H1 (cell line): ENCODE measurements around the gene NFATC4. TPM values are rescaled to one million over a fixed set of nuclear protein-coding genes. Genes with fewer than 3 reads are reported as not detected.

Experiments used
- CTCF ChIA-PET: fragments of 300-600 bp; sonication (Branson Sonifier 250); formaldehyde crosslinking; loops from one replicate; lab custom pipeline; 2021; ENCODE audit not compliant: partially characterized antibody; lab: Charles Lee
- POLR2A ChIA-PET: fragments of 300-600 bp; sonication (Branson Sonifier 250); formaldehyde crosslinking; loops from one replicate; lab custom pipeline; 2021; ENCODE audit warnings: inconsistent platforms; ENCODE audit not compliant: partially characterized antibody; lab: Charles Lee
- DNase-seq, 2 experiments: peaks; one replicate each; pipeline versions ENCODE4 v3.0.0 to v3.0.0-alpha.2; 2010 to 2022; ENCODE audit warnings: low spot score in 2 of 2, low read depth in 1 of 2, mixed read lengths in 1 of 2
- FAIRE-seq: peaks from 2 replicates; lab custom pipeline; 2011; peaks lifted over from hg19 to GRCh38; lab: Jason Lieb, UNC
- H2AFZ ChIP-seq: 2 replicates; pipeline ENCODE4 v1.8.1; 2012; ENCODE audit warnings: low read length, inconsistent platforms
- H2AK5ac ChIP-seq: 2 replicates; pipeline ENCODE4 v1.6.1; 2013; ENCODE audit warnings: low read depth, low read length
- H2BK120ac ChIP-seq: replicated peaks from 2 replicates; pipeline ENCODE3; 2013; ENCODE audit warnings: low read depth, low read length, inconsistent platforms
- H2BK12ac ChIP-seq: 2 replicates; pipeline ENCODE4 v1.6.1; 2013; ENCODE audit warnings: low read depth, low read length
- H2BK15ac ChIP-seq: 2 replicates; pipeline ENCODE4 v1.6.1; 2013; ENCODE audit warnings: low read length
- H2BK20ac ChIP-seq: 2 replicates; pipeline ENCODE4 v1.6.1; 2013; ENCODE audit warnings: low read length
- H2BK5ac ChIP-seq: 2 replicates; pipeline ENCODE4 v1.6.1; 2013; ENCODE audit warnings: low read depth, low read length
- H3K14ac ChIP-seq: 2 replicates; pipeline ENCODE4 v1.6.1; 2013; ENCODE audit warnings: inconsistent platforms; ENCODE audit not compliant: insufficient read length
- H3K18ac ChIP-seq: 2 replicates; pipeline ENCODE4 v1.6.1; 2013; ENCODE audit warnings: low read length; ENCODE audit errors: extremely low read depth
- H3K23ac ChIP-seq: 2 replicates; pipeline ENCODE4 v1.6.1; 2013; ENCODE audit warnings: inconsistent platforms; ENCODE audit not compliant: insufficient read length
- H3K23me2 ChIP-seq: 2 replicates; pipeline ENCODE4 v1.6.1; 2013; ENCODE audit warnings: low read depth, low read length
- H3K27ac ChIP-seq: 2 replicates; pipeline ENCODE4 v1.6.1; 2011; ENCODE audit warnings: low read depth, low read length, inconsistent platforms
- H3K27me3 ChIP-seq, 4 experiments: replicated peaks in 1 of 4; 1 replicate in 1 of 4; 2 replicates in 3 of 4; pipeline versions ENCODE4 v1.6.1 to v1.8.1; 2011 to 2013; ENCODE audit warnings: low read length in 3 of 4, mild to moderate bottlenecking in 3 of 4, inconsistent platforms in 2 of 4, mixed read lengths in 2 of 4, moderate library complexity in 1 of 4; ENCODE audit not compliant: control insufficient read depth in 3 of 4, insufficient read depth in 3 of 4; ENCODE audit errors: extremely low read depth in 1 of 4
- H3K36me3 ChIP-seq, 4 experiments: 2 replicates each; pipeline versions ENCODE4 v1.6.1 to v1.8.1; 2011 to 2013; ENCODE audit warnings: mild to moderate bottlenecking in 4 of 4, low read length in 3 of 4, moderate library complexity in 2 of 4, control low read depth in 1 of 4, inconsistent platforms in 1 of 4; ENCODE audit not compliant: insufficient read depth in 4 of 4, control insufficient read depth in 2 of 4
- H3K4ac ChIP-seq: replicated peaks from 2 replicates; pipeline ENCODE3; 2013; ENCODE audit warnings: low read length, low read depth, mixed read lengths, inconsistent platforms; ENCODE audit not compliant: insufficient read length
- H3K4me1 ChIP-seq, 4 experiments: replicated peaks in 1 of 4; 1 replicate in 1 of 4; 2 replicates in 3 of 4; pipeline versions ENCODE4 v1.6.1 to v1.8.1; 2011 to 2013; ENCODE audit warnings: low read length in 3 of 4, inconsistent platforms in 2 of 4, mixed read lengths in 1 of 4; ENCODE audit not compliant: insufficient read depth in 4 of 4, control insufficient read depth in 3 of 4
- H3K4me2 ChIP-seq, 2 experiments: 2 replicates each; pipeline versions ENCODE4 v1.6.1 to v1.8.1; 2011 to 2013; ENCODE audit warnings: low read depth in 2 of 2, low read length in 2 of 2, control low read depth in 1 of 2, inconsistent platforms in 1 of 2, mild to moderate bottlenecking in 1 of 2; ENCODE audit not compliant: insufficient read depth in 1 of 2
- H3K4me3 ChIP-seq, 4 experiments: fragments of 200-600, 300-600 bp in 1 of 4; sonication (generic), shearing (Covaris generic), sonication (Bioruptor Twin) in 1 of 4; 2 replicates each; pipeline versions ENCODE4 v1.5.1 to v1.8.1; 2011 to 2016; ENCODE audit warnings: low read length in 4 of 4, low read depth in 3 of 4, control low read depth in 2 of 4, inconsistent platforms in 2 of 4, mild to moderate bottlenecking in 2 of 4, mixed read lengths in 1 of 4, moderate library complexity in 1 of 4; ENCODE audit not compliant: insufficient read depth in 2 of 4; ENCODE audit errors: extremely low read depth in 1 of 4
- H3K56ac ChIP-seq: replicated peaks from 2 replicates; pipeline ENCODE3; 2013; ENCODE audit warnings: low read depth, mild to moderate bottlenecking, mixed read lengths, low read length, inconsistent platforms; ENCODE audit not compliant: insufficient read length
- H3K79me1 ChIP-seq: 2 replicates; pipeline ENCODE4 v1.6.1; 2013; ENCODE audit warnings: low read depth, low read length, control low read depth
- H3K79me2 ChIP-seq, 2 experiments: 2 replicates each; pipeline versions ENCODE4 v1.6.1 to v1.8.1; 2012 to 2013; ENCODE audit warnings: low read length in 2 of 2, mild to moderate bottlenecking in 2 of 2, inconsistent platforms in 1 of 2; ENCODE audit not compliant: insufficient read depth in 2 of 2, control insufficient read depth in 1 of 2
- H3K9ac ChIP-seq, 4 experiments: replicated peaks in 1 of 4; 1 replicate in 1 of 4; 2 replicates in 3 of 4; pipeline versions ENCODE4 v1.6.1 to v1.8.1; 2011 to 2013; ENCODE audit warnings: low read depth in 3 of 4, low read length in 3 of 4, control low read depth in 2 of 4, mild to moderate bottlenecking in 2 of 4, moderate library complexity in 2 of 4, inconsistent platforms in 1 of 4; ENCODE audit errors: extremely low read depth in 1 of 4
- H3K9me3 ChIP-seq, 2 experiments: 2 replicates each; pipeline versions ENCODE4 v1.6.1 to v1.8.1; 2012 to 2013; ENCODE audit warnings: mild to moderate bottlenecking in 2 of 2, moderate library complexity in 2 of 2, control low read depth in 1 of 2, inconsistent platforms in 1 of 2, low read depth in 1 of 2, low read length in 1 of 2, mixed read lengths in 1 of 2; ENCODE audit not compliant: insufficient read depth in 2 of 2
- H4K20me1 ChIP-seq, 2 experiments: replicated peaks in 1 of 2; 2 replicates each; pipeline versions ENCODE3 to v1.8.1; 2011 to 2013; ENCODE audit warnings: inconsistent platforms in 2 of 2, low read length in 2 of 2, mild to moderate bottlenecking in 1 of 2; ENCODE audit not compliant: insufficient read depth in 2 of 2, control insufficient read depth in 1 of 2
- H4K5ac ChIP-seq: 2 replicates; pipeline ENCODE4 v1.6.1; 2013; ENCODE audit warnings: low read length, low read depth, mixed read lengths, inconsistent platforms; ENCODE audit not compliant: insufficient read length
- H4K8ac ChIP-seq: 2 replicates; pipeline ENCODE4 v1.8.0; 2013; ENCODE audit warnings: mild to moderate bottlenecking, moderate library complexity, low read length, inconsistent platforms; ENCODE audit not compliant: insufficient read depth; ENCODE audit errors: extremely low read depth
- H4K91ac ChIP-seq: replicated peaks from 2 replicates; pipeline ENCODE3; 2013; ENCODE audit warnings: low read length, mixed read lengths, inconsistent platforms; ENCODE audit not compliant: insufficient read length
- ASH2L ChIP-seq: fragments of 200-600, 300-600 bp; sonication (generic); IDR thresholded peaks from one replicate; pipeline ENCODE4 v1.7.1; 2017; ENCODE audit warnings: low read length
- CEBPB ChIP-seq: IDR thresholded peaks from 2 replicates; pipeline ENCODE4 v1.6.1; 2012; ENCODE audit warnings: low read depth, low read length
- CTBP2 ChIP-seq: IDR thresholded peaks from 2 replicates; pipeline ENCODE4 v1.7.0; 2011; ENCODE audit warnings: borderline replicate concordance, mild to moderate bottlenecking, moderate library complexity, mixed read lengths, low read length; ENCODE audit not compliant: insufficient read depth, insufficient read length
- EP300 ChIP-seq, 2 experiments: IDR thresholded peaks; 1 replicate in 1 of 2; 2 replicates in 1 of 2; pipeline ENCODE4 v1.6.1; 2011 to 2012; ENCODE audit warnings: low read depth in 2 of 2, low read length in 2 of 2, mild to moderate bottlenecking in 2 of 2, borderline replicate concordance in 1 of 2, inconsistent platforms in 1 of 2, moderate library complexity in 1 of 2
- RAD21 ChIP-seq, 2 experiments: IDR thresholded peaks in 1 of 2; conservative IDR thresholded peaks in 1 of 2; 2 replicates each; pipeline ENCODE4 v1.6.1; 2011; ENCODE audit warnings: low read depth in 2 of 2, low read length in 2 of 2, improper control_type of control experiment in 1 of 2, inconsistent platforms in 1 of 2, mild to moderate bottlenecking in 1 of 2, moderate library complexity in 1 of 2
- RBBP5 ChIP-seq: IDR thresholded peaks from 2 replicates; pipeline ENCODE4 v1.7.1; 2012; ENCODE audit warnings: low read depth, mild to moderate bottlenecking, inconsistent platforms, low read length, moderate library complexity, borderline replicate concordance
- RFX5 ChIP-seq: IDR thresholded peaks from 2 replicates; pipeline ENCODE4 v1.6.1; 2011; ENCODE audit warnings: low read depth, low read length, improper control_type of control experiment, borderline replicate concordance
- SIN3A ChIP-seq, 2 experiments: IDR thresholded peaks in 1 of 2; conservative IDR thresholded peaks in 1 of 2; 2 replicates each; pipeline ENCODE4 v1.6.1; 2011 to 2012; ENCODE audit warnings: low read length in 2 of 2, improper control_type of control experiment in 1 of 2, low read depth in 1 of 2, mild to moderate bottlenecking in 1 of 2
- SP1 ChIP-seq: IDR thresholded peaks from 2 replicates; pipeline ENCODE4 v1.6.1; 2011; ENCODE audit warnings: low read depth, low read length
- TBP ChIP-seq: IDR thresholded peaks from 2 replicates; pipeline ENCODE4 v1.6.1; 2011; ENCODE audit warnings: low read depth, low read length, improper control_type of control experiment
- YY1 ChIP-seq: IDR thresholded peaks from 2 replicates; pipeline ENCODE4 v1.6.1; 2011; ENCODE audit warnings: low read depth, mild to moderate bottlenecking, low read length
- WGBS, 2 experiments: shearing (Covaris generic) in 1 of 2; methylation state at CpG; one replicate each; pipeline versions ENCODE4 v1.1.6 to v1.1.7; 2013 to 2015; ENCODE audit warnings: low lambda C conversion rate in 2 of 2, mixed read lengths in 2 of 2, inconsistent platforms in 1 of 2, low coverage in 1 of 2, missing lambda C conversion rate in 1 of 2; ENCODE audit not compliant: insufficient replicate concordance in 2 of 2, insufficient coverage in 1 of 2, insufficient read length in 1 of 2; ENCODE audit errors: extremely low coverage in 1 of 2, missing lambda C conversion rate in 1 of 2; 5-methylcytosine and 5-hydroxymethylcytosine counted together
- polyA plus RNA-seq, 7 experiments: library from polyadenylated mRNA; depleted of rRNA in 3 of 7; stranded (reverse) in 5 of 7; unstranded in 2 of 7; fragments of >200 nt in 5 of 7; fragments of 200-250 nt in 2 of 7; gene quantifications; 1 replicate in 5 of 7; 2 replicates in 1 of 7; 4 replicates in 1 of 7; pipeline versions ENCODE4 v1.2.1 to v1.2.3, GENCODE V29; 2011 to 2013; ENCODE audit warnings: missing spikeins in 2 of 7, mixed read lengths in 2 of 7
- total RNA-seq: library from RNA; stranded (reverse); fragmentation: NEBNext Ultra II Directional; extraction: Animal tissue kit (Norgen Biotek cat#: 25700); gene quantifications from 2 replicates; pipeline ENCODE4 v1.2.1, GENCODE V29; 2021

Gene NFATC4
- total and polyA plus RNA-seq, 2 of the 8 experiments (the other 6 are each of a cell fraction or from before 2014, with no cell fraction given): 47.3 to 50.3 TPM

GRCh38 chr14:24376448-24377070 is 8.6 kb downstream of the NFATC4 start:
- Histone ChIP-seq H2BK20ac (no peak overlapping the region), H2BK12ac (peak overlapping the region; percentile 62; the same call in 1 of the 2 replicates), H3K14ac (no peak overlapping the region), H3K4me1 (peaks cover 11 to 25% (median 14%) of the 10 kb centered on the region in 4 experiments), H3K9me3 (no peaks in the 10 kb centered on the region), H2BK120ac (no peak overlapping the region), H3K56ac (no peak overlapping the region), H3K79me2 (no peaks in the 10 kb centered on the region), H3K23me2 (peaks cover 7% of the 10 kb centered on the region; the same call in 1 of the 2 replicates), H2AFZ (no peak overlapping the region), H3K4me3 (peak overlapping the region; percentile 1 to 54 (median 36); a peak in 7 of 8 replicates), H3K36me3 (peaks cover 3 to 11% (median 6%) of the 10 kb centered on the region in 4 experiments; a peak in 5 of 8 replicates), H3K18ac (peak overlapping the region; percentile 62), H4K91ac (no peak overlapping the region), H3K79me1 (no peaks in the 10 kb centered on the region), H3K23ac (no peak overlapping the region), H3K9ac (no peak overlapping the region), H4K8ac (no peak overlapping the region), H2BK5ac (peak overlapping the region; percentile 86), H3K27me3 (no peaks in the 10 kb centered on the region), H4K20me1 (peaks cover 0 to 3% of the 10 kb centered on the region in 2 experiments), H3K4me2 (peak overlapping the region; percentile 24 to 68), H4K5ac (no peak overlapping the region), H3K4ac (no peak overlapping the region), H2BK15ac (no peak overlapping the region), H3K27ac (peak overlapping the region; percentile 61; the same call in 1 of the 2 replicates), H2AK5ac (no peak overlapping the region)
- DNase-seq (peak in 1 of 2 experiments; percentile 89), FAIRE-seq (peak; percentile 57)
- CTCF ChIA-PET: interaction anchor here (0.8 to 16.4 kb wide), 14 partner anchors 8 to 61 kb away, joined by 3 to 207 read pairs (median 6); partner anchors contain the start of genes ADCY4, CBLN3, KHNYN and NFATC4
- 25% methylated on average over 13 of the region's 16 CpGs; no CpG with 5 or more reads in 1 of the 2 experiments for WGBS, 2 experiments
- POLR2A ChIA-PET: interaction anchor here (1.2 to 4.7 kb wide), 10 partner anchors 9 to 54 kb away, joined by 3 to 27 read pairs (median 5); partner anchors contain the start of genes KHNYN and NYNRIN
- TF ChIP-seq CTBP2 (no peak), SIN3A (conservative IDR thresholded peaks at IDR 0.05 in 1 of 2, IDR thresholded peaks at IDR 0.05 in 1 of 2; ENCODE audit: low read depth in 1 of 2, low read length in 2 of 2) (peak in 1 of 2 experiments; percentile 28; a peak in 1 of 4 replicates), RFX5 (no peak), CEBPB (peak; percentile 22; the same call in 1 of the 2 replicates), SP1 (no peak), YY1 (peak; percentile 72; the same call in 1 of the 2 replicates), RBBP5 (no peak), RAD21 (IDR thresholded peaks at IDR 0.05 in 1 of 2, conservative IDR thresholded peaks at IDR 0.05 in 1 of 2; ENCODE audit: low read depth in 2 of 2, low read length in 2 of 2) (peak in 1 of 2 experiments; percentile 37; a peak in 2 of 4 replicates), EP300 (IDR thresholded peaks at IDR 0.05; ENCODE audit: borderline replicate concordance in 1 of 2, low read depth in 2 of 2, low read length in 2 of 2) (peak in 1 of 2 experiments; percentile 35; a peak in 1 of 3 replicates), TBP (no peak), ASH2L (peak; percentile 35)
